Inflammatory macrophage treated with lipopolysaccharide for 1 hour (primary cell): ENCODE results near the gene TNFAIP1.

Source experiments
- DNase-seq, 2 donors: peaks; one replicate each; pipeline ENCODE4 v3.0.0-alpha.2; 2020 to 2022

Gene TNFAIP1

GRCh38 chr17:28372203-28372944, 36.8 kb downstream of the TNFAIP1 start:
- no peak for DNase-seq

GRCh38 chr17:28372945-28373274, 37.3 kb downstream of the TNFAIP1 start:
- no peak for DNase-seq

GRCh38 chr17:28379814-28380801, 44.5 kb downstream of the TNFAIP1 start:
- DNase-seq, result peak; percentile 44 to 77

GRCh38 chr17:28381141-28381825, 45.7 kb downstream of the TNFAIP1 start:
- DNase-seq, result peak in 1 of 2 donors; percentile 30

- peak; percentile 25 to 41 for DNase-seq
Observed at GRCh38 chr17:28384281-28385036, 48.9 kb downstream of the TNFAIP1 start.

- DNase-seq, result no peak
Observed at GRCh38 chr17:28385037-28385400, 49.5 kb downstream of the TNFAIP1 start.

GRCh38 chr17:28385406-28385805, 49.8 kb downstream of the TNFAIP1 start:
- DNase-seq, result no peak

GRCh38 chr17:28386391-28386790, 50.8 kb downstream of the TNFAIP1 start:
- no peak for DNase-seq

- no peak for DNase-seq
Observed at GRCh38 chr17:28388106-28388505, 52.5 kb downstream of the TNFAIP1 start.

- DNase-seq, result no peak
Observed at GRCh38 chr17:28390141-28390540, 54.6 kb downstream of the TNFAIP1 start.

- DNase-seq, result no peak
Observed at GRCh38 chr17:28390563-28390962, 55.0 kb downstream of the TNFAIP1 start.

GRCh38 chr17:28390984-28391383, 55.4 kb downstream of the TNFAIP1 start:
- DNase-seq, result no peak

GRCh38 chr17:28391401-28391800, 55.8 kb downstream of the TNFAIP1 start:
- no peak for DNase-seq

- DNase-seq, result no peak
Observed at GRCh38 chr17:28392491-28392890, 56.9 kb downstream of the TNFAIP1 start.

GRCh38 chr17:28394337-28395116, 59.0 kb downstream of the TNFAIP1 start:
- DNase-seq, result no peak

GRCh38 chr17:28395426-28395825, 59.9 kb downstream of the TNFAIP1 start:
- DNase-seq, result no peak

- DNase-seq, result no peak
Observed at GRCh38 chr17:28395968-28396367, 60.4 kb downstream of the TNFAIP1 start.
